Amygdala (tissue), 56 donors: ENCODE measurements around the gene PCP2.
A peak's percentile ranks its signal among the peaks of the same experiment; 100 is the strongest.

Source experiments
- DNase-seq, 56 donors: peaks; one replicate each; lab custom pipeline; 2025; lab: John Stamatoyannopoulos, UW

The PCP2 gene

DNA sequence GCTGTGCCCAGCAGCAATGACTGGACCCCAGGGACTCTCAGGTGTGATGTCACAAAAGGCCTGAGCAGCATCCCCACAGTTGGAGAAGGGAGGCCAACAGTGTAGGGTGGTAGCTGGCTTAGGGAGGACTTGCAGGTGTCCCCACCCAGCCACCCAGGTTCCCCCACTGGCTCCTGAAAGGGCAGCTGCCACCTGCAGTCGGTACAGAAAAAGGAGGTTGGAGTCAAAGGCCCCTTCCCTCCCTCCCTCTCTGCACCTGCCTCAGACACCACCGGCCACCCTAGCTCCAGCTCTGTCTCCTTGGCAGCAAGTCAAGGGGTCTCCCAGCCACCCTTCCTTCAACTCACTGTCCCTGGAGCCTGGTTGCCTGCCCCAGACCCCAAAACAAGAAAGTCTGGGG lies at the start of gene PCP2:
TSS of gene PCP2 (minus strand) at position 22 of the 400 bp plus-strand sequence. CDS start 262 bp downstream, outside the sequence.
- no peak for DNase-seq

DNA sequence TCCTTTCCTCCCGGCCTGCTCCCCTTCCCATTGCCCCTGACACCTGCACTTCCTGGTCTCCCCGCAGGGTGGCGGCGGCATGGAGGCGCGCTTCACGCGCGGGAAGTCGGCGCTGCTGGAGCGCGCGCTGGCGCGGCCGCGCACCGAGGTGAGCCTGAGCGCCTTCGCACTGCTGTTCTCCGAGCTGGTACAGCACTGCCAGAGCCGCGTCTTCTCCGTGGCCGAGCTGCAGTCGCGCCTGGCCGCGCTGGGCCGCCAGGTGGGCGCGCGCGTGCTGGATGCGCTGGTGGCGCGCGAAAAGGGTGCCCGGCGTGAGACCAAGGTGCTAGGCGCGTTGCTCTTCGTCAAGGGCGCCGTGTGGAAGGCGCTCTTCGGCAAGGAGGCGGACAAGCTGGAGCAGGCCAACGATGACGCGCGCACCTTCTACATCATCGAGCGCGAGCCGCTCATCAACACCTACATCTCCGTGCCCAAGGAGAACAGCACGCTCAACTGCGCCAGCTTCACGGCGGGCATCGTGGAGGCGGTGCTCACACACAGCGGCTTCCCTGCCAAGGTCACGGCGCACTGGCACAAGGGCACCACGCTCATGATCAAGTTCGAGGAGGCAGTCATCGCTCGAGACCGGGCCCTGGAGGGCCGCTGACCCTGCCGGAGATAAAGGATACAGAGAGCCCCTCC lies 48.8 kb upstream of the PCP2 start:
- peak in 12 of 56 donors; percentile 1 to 60 (median 45) for DNase-seq

DNA sequence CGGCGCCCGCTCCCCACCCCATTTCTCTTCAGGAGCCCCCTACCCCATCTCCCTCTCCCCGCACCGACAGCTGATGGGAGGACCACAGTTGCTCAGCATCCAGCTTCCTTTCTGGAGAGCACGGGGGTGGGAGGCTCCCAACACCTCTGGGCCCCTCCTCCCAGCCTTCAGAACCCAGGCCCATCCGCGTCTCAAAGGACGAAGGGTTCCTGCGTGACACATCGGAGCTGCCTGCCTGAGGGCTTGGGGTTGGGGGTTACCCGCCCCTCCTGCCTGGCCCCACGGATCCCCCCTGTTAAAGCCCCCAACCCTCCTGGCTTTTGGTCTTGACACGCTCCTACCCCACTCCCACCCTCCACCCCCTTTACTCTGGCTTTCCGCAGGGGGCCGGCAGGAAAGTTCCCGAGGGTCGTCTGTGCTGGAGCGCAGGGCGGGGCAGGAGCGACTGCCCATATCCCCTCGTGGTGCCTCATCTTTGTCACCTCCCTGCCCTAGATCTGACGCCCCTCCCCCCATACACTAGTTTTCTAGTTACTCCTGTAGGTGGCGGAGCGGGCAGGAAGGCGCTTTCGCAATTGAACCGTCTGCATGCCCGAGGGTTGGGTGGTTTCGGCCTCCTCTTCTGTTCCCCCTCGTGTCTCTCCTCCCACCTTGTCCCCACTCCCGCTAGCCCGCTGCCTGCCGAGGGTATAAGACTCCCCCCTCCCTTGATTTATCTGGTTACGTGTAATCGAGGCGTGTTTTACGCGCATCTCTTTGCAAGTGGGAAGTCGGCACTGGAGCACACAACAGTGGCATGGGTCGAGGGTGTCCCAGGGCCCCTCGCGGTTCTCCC lies 48.0 kb upstream of the PCP2 start:
- DNase-seq: peak in 49 of 56 donors; percentile 5 to 71 (median 47)

DNA sequence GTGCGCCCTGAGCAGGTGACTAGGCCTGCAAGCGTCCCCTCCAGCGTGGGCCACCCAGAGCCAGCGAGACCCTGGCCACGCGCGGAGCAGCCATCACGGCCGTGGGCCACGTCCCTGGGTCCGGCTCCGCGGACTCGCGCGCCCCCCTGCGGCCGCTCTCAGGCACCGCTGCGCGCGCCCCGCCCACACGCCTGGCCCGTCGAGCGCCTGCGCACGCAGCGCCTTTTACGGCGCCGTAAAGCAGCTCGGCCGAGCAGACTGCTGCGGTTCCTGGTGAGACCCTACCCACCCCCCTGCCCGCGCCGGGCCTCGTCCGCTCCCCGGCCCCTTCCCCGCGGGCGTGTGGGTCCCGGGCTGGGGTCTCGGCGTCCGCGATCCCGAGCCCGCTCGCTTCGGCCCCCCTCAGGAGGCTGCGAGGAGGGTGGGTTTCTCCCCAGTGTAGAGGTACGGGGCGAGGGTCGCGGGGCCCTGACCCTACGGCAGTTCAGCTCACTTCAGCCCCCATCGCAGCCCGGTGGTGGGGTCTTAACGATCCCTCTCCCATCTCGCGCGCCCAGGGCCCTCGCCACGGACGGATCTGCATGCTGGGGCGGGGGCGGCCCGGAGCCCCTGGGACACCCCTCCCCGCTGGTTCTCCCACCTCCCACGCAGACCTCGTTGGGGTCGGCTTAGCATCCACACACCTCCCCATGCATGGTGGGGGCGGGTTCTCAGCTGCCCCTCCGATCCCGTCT lies 47.3 kb upstream of the PCP2 start, which contains the start of gene TRAPPC5:
TSS of gene TRAPPC5 (plus strand) at position 228 of the 734 bp plus-strand sequence. CDS start 1,421 bp downstream, outside the sequence.
- peak in 54 of 56 donors; percentile 17 to 91 (median 70) for DNase-seq

DNA sequence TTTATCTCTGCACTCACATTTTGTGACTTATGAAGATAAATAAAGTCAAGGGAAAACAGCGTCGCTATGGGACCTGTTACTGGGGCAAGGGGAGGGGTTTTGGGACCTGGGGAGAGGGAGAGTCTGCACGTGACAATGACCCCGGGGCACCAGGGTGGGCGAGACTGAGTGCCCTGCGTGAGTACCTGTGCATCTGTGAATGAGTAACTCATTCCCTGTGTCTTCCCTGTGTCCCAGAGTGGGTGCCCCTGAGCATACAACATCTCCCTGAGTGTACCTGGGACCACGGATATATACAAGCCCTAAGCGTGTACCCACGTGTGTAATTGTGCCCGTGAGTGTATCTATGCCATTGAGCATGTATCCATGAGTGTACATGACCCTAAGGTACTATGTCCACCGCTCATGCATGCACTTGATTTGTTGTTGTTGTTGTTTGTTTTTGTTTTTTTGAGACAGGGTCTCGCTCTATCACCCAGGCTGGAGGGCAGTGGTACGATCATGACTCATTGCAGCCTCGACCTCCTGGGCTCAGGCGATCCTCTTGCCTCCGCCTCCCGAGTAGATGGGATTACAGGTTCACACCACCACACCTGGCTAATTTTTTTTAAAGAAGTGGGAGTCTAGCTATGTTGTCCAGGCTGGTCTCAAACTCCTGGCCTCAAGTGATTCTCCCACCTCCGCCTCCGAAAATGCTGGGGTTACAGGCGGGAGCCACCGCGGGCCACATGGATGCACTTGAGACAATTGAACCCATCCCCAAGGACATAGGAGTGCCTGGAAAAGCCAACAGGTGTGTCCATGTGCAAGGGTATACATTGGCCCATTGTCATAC lies 46.5 kb upstream of the PCP2 start:
- DNase-seq: no peak

DNA sequence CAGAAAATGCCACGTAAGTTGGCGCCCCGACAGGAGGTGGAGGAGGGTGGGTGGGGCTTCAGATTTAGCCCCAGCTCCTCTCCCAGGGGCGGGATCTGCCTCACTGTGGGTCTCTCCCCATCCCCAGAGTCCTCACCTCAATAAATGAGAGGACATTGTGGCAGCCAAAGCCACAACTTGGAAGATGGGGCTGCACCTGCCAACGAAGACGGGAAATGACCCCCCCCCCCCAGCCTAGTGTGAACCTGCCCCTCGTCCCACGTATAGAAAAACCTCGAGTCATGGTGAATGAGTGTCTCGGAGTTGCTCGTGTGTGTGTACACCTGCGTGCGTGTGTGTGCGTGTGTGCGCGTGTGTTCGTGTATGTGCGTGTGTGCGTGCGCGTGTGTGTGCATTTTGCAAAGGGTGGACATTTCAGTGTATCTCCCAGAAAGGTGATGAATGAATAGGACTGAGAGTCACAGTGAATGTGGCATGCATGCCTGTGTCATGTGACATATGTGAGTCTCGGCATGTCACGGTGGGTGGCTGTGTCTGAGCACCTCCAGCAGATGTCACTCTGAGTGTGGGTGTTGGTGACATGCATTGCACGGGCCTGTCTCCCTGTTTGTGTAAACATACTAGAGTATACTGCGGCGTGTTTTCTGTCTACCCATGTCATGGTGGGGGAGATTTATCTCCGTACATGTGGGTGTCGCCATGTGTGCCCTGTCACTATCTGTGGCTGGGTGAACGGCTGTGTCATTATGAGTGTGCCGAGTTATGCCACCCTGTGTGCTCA lies 45.6 kb upstream of the PCP2 start:
- peak in 6 of 56 donors; percentile 3 to 25 (median 5) for DNase-seq

DNA sequence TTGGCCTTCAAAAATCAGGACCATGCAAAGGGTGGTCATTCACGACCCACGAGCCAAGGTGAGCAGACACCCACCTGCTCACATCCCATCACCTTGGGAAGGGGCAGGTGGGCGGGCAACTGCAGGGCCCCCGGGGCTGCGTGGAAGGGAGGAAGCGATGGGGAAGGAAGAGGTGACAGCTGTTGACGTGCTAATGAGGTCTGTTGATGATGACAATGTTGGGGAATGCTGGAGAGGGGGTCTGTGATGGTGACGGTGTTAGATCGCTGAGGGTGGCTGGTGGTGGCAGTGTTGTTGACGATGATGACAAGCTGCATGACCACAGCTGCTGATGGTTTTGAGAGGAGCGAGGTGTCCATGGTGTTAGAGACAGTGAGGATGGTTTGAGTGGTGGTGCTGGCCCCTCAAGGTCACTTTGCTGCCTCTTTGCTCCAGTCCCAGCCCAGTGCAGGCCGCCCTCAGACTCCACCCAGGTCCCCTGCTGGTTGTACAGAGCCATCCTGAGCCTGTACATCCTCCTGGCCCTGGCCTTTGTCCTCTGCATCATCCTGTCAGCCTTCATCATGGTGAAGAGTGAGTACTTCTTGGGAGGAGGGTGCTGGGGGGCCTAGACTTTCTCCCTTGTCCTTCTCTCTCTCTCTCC lies 44.3 kb upstream of the PCP2 start:
- no peak for DNase-seq

DNA sequence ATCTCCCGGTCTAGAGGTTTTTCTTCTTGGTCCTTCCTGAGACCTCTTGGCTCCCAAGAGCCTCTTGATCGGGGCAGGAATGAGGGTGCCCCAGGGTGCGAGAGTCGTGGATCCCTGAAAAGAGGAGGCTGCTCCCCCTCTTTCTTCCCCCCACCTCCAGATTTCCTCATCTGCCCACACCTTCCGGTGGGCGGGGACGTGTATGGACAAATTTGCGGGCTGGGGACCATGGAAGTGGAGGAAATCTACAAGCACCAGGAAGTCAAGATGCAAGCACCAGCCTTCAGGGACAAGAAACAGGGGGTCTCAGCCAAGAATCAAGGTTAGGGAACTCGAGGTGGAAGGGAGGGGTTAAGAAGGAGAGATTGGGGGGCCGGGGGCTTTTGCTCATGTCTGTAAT lies 43.3 kb upstream of the PCP2 start, which contains the start of gene MCEMP1:
TSS of gene MCEMP1 (plus strand) at position 237 of the 400 bp plus-strand sequence. CDS start at position 268, 31 bp downstream.
- DNase-seq: no peak

DNA sequence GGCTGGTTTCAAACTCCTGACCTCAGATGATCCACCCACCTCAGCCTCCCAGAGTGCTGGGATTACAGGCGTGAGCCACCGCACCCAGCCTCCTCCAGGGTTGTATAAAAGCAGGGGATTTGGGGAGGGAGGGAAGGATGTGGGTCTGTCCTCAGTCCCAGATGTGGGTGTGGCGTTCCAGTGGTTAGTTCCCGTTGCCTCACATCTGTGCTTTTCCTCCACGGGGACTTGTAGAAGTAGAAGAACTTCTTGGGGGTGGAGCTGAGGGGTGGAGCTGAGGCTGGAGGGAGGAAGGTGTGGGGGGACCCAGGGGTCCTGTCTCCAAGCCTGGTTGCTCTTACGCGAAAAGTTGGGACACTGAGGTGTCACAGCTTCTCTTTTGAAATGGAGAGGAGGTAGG lies 42.9 kb upstream of the PCP2 start:
- no peak for DNase-seq

DNA sequence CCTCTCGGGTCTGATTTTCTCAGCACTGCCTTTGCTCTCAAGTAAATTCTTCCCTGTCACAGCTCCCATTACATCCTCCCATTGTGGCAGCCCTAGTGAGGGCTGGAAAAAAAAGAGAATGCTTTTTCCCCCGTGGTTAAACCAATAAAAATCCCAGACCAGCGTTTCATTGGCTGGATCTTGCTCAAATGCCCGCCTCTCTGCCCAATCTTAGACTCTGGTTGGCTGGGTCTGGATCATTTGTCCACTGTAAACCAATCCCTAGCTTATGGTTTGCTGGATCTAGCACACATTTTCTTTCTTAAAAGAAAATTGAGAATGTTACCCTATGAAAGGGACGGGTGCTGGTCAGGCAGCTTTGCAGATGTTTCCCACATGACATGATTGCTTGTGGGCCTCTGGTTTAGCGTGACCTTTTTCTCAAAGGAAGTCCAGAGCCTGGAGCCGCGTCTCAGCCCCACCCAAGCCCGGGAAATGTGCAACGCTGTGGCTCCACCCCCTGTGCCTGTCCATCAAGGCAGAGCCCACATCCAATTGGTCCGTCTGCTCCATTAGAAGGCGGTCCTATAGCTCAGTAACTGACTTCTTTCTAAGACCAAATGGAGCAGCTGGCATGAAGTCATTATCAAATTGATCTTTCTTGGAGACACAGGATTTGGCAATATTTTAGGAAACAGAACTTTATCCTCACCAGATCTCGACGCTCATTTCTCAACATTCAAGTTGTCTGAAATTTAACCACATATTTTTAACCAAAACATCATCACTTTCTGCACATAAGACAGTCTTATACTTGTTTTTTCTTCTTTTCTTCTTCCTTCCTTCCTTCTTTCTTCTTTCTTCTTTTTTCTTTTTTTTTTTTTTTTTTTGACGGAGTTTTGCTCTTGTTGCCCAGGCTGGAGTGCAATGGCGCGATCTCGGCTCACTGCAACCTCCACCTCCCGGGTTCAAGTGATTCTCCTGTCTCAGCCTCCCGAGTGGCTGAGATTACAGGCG lies 40.8 kb upstream of the PCP2 start:
- peak in 35 of 56 donors; percentile 4 to 68 (median 38) for DNase-seq

DNA sequence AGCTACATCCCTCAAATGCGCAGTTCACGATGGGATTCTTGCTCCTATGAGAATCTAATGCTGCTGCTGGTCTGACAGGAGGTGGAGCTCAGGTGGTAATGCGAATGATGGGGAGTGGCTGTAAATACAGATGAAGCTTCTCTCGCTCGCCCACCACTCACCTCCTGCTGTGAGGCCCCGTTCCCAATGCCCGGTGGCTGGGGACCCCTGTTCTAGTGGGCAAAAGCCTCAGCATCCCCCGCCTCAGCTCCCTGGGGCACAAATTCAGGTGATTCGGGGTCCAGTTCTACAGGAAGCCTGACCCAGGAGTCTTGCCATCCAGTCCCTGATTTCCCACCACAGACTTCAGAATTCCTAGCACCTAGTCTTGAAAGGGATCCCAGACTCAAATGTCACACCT lies 39.0 kb upstream of the PCP2 start:
- DNase-seq: no peak

DNA sequence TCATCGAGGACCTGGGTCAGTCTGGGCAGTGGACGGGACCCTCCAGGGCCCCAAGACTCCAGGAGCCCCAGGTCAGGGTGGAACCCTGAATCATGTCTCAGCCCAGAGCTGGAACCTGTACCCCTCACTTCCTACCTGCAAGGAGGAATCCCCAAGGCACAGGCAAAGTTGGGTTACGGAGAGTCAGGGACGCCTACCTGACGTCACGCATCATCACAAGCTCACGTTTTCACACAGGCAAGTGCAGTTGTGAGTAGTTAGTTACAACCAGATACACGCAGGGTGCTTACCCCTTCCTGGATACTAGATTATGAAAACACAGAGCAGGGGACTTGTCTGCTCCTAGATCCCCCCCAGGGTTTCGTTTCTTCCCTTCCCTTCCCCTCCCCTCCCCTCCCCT lies 37.3 kb upstream of the PCP2 start:
- no peak for DNase-seq

DNA sequence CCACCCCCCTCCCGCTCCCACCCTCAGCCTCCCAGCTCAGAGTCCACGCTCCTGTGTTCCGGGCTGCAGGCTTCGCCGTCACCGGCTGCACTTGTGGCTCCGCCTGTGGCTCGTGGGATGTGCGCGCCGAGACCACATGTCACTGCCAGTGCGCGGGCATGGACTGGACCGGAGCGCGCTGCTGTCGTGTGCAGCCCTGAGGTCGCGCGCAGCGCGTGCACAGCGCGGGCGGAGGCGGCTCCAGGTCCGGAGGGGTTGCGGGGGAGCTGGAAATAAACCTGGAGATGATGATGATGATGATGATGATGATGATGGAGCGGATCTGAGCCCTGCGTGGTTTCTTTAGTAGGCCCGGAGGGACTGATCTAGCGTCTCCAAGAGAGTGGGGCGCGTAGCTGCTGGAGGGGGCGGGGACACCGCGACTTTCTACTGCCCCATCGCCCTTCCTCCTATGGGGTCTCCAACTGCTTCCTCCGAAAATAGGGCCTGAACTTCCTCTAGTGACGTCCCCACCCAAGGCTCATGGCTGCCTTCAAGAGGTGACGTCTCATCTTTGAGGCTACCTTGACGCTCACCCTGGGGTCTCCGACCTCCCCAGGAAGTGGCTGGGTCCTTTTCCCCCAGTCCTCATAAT lies 36.7 kb upstream of the PCP2 start:
- DNase-seq: peak in 29 of 56 donors; percentile 4 to 70 (median 35)

DNA sequence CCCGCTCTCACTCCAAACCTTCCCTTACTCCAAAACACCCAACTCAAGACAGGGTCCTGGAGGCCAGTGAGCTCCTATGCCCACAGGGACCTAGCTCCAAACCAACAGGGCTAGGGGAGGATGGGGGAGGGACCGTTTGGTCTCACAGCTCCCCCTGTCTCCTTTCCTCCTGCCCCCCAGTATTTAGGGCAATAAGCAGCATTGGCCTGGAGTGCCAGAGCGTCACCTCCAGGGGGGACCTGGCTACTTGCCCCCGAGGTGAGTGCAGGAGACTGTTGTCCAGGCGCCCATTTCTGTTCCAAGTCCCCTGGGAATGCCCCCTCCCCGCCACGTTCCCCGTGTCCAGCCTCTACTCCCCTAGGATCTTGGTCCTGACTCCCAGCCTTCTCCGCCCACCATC lies 36.1 kb upstream of the PCP2 start:
- peak in 1 of 56 donors; percentile 56 for DNase-seq

DNA sequence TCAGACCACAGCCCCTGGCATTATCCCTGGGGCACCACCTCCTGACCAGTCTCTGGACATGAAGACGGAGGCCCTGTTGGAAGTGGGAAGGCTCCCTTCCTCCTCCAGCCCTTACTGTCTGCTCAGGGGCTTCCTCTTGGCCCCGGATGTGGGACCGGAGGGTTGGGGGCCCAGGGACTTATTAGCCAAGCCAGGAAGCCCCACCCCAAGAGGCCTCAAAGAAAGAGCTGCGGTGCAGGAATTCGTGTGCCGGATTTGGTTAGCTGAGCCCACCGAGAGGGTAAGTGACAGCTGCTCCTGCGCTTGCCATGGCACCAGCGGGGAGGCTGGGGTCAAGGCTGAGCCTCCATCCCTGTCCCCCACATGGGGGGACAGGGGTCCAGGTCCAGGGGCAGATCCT lies 35.3 kb upstream of the PCP2 start, which contains the start of gene RETN:
TSS of gene RETN (plus strand) at position 208 of the 400 bp plus-strand sequence. CDS start 278 bp downstream, outside the sequence.
- no peak for DNase-seq

DNA sequence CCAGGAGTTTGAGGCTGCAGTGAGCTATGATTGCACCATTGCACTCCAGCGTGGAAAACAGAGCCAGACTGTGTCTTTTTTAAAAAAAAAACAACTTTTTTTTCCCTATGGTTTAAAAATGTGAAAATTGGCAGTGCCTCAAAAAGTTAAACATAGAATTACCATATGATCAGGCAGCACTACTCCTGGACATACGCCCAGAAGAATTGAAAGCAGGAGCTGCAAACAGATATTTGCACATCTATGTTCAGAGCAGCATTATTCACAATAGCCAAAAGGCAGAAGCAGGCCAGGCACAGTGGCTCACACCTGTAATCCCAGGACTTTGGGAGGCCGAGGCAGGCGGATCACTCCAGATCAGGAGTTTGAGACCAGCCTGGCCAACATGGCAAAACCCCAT lies 31.6 kb upstream of the PCP2 start:
- DNase-seq: peak in 4 of 56 donors; percentile 4 to 24 (median 10)

DNA sequence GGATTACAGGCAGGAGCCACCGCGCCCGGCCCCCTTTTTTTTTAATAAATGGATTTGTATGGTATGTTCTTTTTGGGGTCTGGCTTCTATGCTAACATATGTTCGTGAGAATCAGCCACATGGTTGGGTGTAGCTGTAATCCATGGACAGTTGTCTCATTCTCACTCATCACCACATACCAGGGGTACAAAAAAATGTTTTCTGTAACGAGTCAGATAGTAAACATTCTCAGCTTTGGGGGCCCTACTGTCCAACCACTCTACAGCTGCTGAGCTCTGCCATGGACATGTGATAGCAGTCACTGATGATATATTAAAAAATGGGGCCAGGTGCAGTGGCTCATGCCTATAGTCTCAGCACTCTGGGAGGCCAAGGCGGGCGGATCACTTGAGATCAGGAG lies 30.2 kb upstream of the PCP2 start:
- no peak for DNase-seq
